ENCODE data around the gene CST9. TPM values are rescaled to one million over a fixed set of nuclear protein-coding genes. Genes with fewer than 3 reads are reported as not detected.

The CST9 gene
- total and polyA plus RNA-seq, 2 of the 13 experiments (the other 11 are each of a cell fraction or from before 2014, with no cell fraction given), result 0.07 TPM; not detected in 1

GRCh38 chr20:23629542-23630391 lies 24.1 kb upstream of the CST9 start (continued):
- no peak for TF ChIP-seq ZBTB8A (CRISPR knock-in tag; IDR thresholded peaks at IDR 0.05; ENCODE audit: borderline replicate concordance, low read depth)
- TF ChIP-seq ZBTB43 (CRISPR knock-in tag; conservative IDR thresholded peaks at IDR 0.05), result no peak
- 0 out of 2 replicates have a peak, but pooled peaks have one; percentile 46 for TF ChIP-seq NR2F6 (IDR thresholded peaks at IDR 0.05)
- peak; percentile 81 for TF ChIP-seq NR2F6 (CRISPR knock-in tag; IDR thresholded peaks at IDR 0.05)
- TF ChIP-seq, protein P1, sequence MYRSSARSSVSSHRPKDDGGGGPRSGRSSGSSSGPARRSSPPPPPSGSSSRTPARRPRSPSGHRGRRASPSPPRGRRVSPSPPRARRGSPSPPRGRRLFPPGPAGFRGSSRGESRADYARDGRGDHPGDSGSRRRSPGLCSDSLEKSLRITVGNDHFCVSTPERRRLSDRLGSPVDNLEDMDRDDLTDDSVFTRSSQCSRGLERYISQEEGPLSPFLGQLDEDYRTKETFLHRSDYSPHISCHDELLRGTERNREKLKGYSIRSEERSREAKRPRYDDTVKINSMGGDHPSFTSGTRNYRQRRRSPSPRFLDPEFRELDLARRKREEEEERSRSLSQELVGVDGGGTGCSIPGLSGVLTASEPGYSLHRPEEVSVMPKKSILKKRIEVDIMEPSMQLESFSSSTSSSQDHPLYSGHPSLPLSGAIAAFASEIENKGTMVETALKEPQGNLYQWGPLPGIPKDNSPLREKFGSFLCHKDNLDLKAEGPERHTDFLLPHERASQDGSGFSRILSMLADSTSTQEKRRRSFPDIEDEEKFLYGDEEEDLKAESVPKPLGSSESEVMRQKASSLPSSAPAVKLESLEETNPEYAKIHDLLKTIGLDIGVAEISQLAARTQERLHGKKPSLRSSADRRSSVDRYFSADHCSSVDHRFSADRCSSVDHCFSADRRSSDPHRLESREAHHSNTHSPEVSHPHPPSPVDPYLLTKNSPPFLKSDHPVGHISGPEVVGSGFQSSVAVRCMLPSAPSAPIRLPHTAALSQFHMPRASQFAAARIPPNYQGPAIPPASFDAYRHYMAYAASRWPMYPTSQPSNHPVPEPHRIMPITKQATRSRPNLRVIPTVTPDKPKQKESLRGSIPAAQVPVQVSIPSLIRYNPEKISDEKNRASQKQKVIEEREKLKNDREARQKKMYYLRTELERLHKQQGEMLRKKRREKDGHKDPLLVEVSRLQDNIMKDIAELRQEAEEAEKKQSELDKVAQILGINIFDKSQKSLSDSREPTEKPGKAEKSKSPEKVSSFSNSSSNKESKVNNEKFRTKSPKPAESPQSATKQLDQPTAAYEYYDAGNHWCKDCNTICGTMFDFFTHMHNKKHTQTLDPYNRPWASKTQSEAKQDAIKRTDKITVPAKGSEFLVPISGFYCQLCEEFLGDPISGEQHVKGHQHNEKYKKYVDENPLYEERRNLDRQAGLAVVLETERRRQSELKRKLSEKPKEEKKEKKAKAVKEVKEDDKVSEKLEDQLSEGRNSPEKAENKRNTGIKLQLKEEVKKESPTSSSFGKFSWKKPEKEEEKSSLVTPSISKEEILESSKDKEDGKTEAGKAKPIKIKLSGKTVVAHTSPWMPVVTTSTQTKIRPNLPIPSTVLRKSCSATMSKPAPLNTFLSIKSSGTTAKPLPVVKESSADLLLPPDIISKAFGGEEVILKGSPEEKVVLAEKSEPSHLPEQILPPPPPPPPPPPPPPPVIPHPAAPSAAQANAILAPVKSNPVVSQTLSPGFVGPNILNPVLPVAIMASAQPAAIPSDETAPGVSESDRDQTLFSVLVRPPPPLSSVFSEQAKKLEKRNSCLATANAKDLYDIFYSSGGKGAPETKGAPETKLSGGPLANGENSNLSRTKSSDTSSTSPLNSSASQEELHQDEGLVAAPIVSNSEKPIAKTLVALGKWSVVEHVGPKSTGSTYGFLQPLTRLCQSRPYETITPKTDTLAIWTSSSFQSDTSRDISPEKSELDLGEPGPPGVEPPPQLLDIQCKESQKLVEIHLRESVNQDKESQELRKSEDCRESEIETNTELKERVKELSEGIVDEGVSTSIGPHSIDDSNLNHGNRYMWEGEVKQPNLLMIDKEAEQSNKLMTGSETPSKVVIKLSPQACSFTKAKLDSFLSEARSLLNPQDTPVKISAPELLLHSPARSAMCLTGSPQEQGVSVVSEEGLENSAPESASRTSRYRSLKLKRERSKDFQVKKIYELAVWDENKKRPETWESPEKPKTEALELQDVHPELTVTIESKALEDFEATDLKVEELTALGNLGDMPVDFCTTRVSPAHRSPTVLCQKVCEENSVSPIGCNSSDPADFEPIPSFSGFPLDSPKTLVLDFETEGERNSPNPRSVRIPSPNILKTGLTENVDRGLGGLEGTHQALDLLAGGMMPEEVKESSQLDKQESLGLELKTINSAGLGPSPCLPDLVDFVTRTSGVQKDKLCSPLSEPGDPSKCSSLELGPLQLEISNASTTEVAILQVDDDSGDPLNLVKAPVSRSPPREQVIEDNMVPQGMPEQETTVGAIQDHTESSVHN (CRISPR knock-in tag; IDR thresholded peaks at IDR 0.05), result no peak
- no peak for TF ChIP-seq ZNF251 (CRISPR knock-in tag; IDR thresholded peaks at IDR 0.05)
- TF ChIP-seq PLRG1 (conservative IDR thresholded peaks at IDR 0.05), result no peak
- TF ChIP-seq GATAD2A (CRISPR knock-in tag; IDR thresholded peaks at IDR 0.05), result peak; percentile 39; the same call in 1 of the 2 replicates
- TF ChIP-seq DMAP1 (CRISPR knock-in tag; IDR thresholded peaks at IDR 0.05), result peak; percentile 69; the same call in 1 of the 2 replicates
- no peak for TF ChIP-seq ARNT2 (CRISPR knock-in tag; IDR thresholded peaks at IDR 0.05; ENCODE audit: low read depth)
- peak; percentile 77 for TF ChIP-seq XRCC5 (optimal IDR thresholded peaks at IDR 0.05; ENCODE audit: low read length)
- peak; percentile 68; the same call in 1 of the 2 replicates for TF ChIP-seq ZNF879 (CRISPR knock-in tag; IDR thresholded peaks at IDR 0.05)
- TF ChIP-seq ZNF605 (CRISPR knock-in tag; IDR thresholded peaks at IDR 0.05), result peak; percentile 68; the same call in 1 of the 2 replicates
- no peak for TF ChIP-seq ELF4 (CRISPR knock-in tag; IDR thresholded peaks at IDR 0.05; ENCODE audit: borderline replicate concordance)
- TF ChIP-seq TARDBP (CRISPR knock-in tag; IDR thresholded peaks at IDR 0.05), result no peak
- peak; percentile 45; the same call in 1 of the 2 replicates for TF ChIP-seq KAT7 (CRISPR knock-in tag; IDR thresholded peaks at IDR 0.05; ENCODE audit: borderline replicate concordance)
- no peak for TF ChIP-seq ATF7 (IDR thresholded peaks at IDR 0.05)
- TF ChIP-seq ATF7 (CRISPR knock-in tag; IDR thresholded peaks at IDR 0.05), result peak; percentile 9
- TF ChIP-seq YY1 (IDR thresholded peaks at IDR 0.05; ENCODE audit: insufficient read depth, insufficient replicate concordance, low read depth, low read length), result no peak
- TF ChIP-seq, protein P2, sequence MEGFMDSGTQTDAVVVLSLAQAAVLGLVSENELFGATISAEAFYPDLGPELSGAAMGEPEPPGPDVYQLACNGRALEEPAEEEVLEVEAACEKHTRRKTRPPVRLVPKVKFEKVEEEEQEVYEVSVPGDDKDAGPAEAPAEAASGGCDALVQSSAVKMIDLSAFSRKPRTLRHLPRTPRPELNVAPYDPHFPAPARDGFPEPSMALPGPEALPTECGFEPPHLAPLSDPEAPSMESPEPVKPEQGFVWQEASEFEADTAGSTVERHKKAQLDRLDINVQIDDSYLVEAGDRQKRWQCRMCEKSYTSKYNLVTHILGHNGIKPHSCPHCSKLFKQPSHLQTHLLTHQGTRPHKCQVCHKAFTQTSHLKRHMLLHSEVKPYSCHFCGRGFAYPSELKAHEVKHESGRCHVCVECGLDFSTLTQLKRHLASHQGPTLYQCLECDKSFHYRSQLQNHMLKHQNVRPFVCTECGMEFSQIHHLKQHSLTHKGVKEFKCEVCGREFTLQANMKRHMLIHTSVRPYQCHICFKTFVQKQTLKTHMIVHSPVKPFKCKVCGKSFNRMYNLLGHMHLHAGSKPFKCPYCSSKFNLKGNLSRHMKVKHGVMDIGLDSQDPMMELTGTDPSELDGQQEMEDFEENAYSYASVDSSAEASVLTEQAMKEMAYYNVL (CRISPR knock-in tag; IDR thresholded peaks at IDR 0.05; ENCODE audit: borderline replicate concordance), result no peak

Data from HepG2 (cell line).